Skin of body (tissue), 2 donors: ENCODE data around the gene ARHGEF11. TPM values are rescaled to one million over a fixed set of nuclear protein-coding genes. Genes with fewer than 3 reads are reported as not detected.

Experiments used
- DNase-seq: peaks from one replicate; lab custom pipeline; 2025; lab: John Stamatoyannopoulos, UW
- total RNA-seq: library from RNA; depleted of rRNA; stranded (reverse); fragments of >200 nt; gene quantifications from one replicate; pipeline ENCODE4 v1.2.3, GENCODE V29; 2014

ARHGEF11 gene
- total RNA-seq, 1 donor from 2014 or later, result 26.6 TPM

- no peak for DNase-seq
Observed at GRCh38 chr1:157001304-157001703, 44.2 kb downstream of the ARHGEF11 start.

DNA sequence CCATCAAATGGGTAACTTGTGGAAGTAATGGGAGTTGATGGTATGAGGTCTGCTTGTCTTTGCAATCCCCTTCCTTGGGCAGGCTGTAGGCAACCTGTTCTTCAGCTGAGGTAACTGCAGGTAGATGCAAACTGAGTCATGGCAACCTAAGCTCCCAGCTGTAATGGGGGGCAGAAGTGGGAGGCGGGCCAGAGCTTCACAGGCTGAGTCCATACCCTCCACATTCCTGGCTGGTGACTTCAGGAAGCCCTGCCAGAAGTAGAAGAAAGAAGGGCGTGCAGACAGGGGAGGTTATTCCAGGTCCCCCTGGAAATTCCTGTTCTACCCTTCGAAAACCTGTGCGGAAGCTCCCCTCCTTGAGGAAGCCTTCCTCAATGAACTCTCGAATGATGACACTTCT, 44.9 kb downstream of the ARHGEF11 start:
- no peak for DNase-seq

DNA sequence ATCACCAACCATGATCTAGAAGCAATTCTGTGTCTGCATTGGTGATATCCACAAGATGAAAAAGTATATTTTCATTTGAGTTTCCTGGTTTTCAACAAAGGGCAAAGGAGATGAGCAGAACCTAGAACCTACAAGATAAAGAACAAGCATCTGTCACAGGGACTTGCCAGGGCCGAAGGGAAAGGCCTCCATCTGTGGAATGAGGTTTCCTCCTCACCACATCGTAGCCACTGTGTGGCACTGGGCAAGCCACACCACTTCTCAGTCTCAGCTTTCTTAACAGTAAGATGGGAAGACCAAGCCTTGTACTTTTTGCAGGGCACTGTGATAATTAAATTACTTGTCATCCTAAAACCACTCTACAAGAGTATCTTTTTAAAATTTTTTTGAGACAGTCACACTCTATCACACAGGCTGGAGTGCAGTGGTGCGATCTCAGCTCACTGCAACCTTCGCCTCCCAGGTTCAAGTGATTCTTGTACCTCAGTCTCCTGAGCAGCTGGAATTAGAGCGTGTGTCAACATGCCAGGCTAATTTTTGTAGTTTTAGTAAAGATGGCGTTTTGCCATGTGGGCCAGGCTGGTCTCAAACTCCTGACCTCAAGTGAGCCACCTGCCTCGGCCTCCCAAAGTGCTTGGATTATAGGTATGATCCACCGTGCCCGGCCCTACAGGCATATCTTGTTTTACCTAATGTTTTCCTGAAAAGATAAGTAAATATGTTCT, 45.8 kb downstream of the ARHGEF11 start:
- DNase-seq, result no peak

GRCh38 chr1:156998840-156999500, 46.6 kb downstream of the ARHGEF11 start:
- no peak for DNase-seq

GRCh38 chr1:156998301-156998700, 47.2 kb downstream of the ARHGEF11 start:
- DNase-seq, result no peak

- no peak for DNase-seq
Observed at GRCh38 chr1:156995412-156995811, 50.1 kb downstream of the ARHGEF11 start.

DNA sequence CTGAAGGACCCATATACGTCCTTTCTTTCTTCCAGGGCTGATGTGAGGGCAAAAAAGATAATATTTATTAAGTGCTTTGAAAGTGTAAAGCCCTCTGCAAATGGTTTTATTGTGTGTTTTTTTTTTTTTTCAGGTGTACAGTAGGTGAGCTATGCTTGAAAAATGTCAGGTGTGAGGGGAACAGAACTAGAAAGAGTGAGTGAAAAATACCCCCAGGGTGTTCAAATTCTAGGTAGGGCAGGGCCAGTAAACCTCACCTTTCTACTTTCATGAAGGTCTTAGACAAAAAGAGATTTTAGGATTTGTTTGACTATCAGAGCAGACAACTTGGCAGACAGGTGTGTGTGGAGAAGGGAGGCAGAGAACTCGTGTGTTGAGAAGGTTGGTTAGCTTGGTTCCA, 51.3 kb downstream of the ARHGEF11 start:
- DNase-seq, result no peak

DNA sequence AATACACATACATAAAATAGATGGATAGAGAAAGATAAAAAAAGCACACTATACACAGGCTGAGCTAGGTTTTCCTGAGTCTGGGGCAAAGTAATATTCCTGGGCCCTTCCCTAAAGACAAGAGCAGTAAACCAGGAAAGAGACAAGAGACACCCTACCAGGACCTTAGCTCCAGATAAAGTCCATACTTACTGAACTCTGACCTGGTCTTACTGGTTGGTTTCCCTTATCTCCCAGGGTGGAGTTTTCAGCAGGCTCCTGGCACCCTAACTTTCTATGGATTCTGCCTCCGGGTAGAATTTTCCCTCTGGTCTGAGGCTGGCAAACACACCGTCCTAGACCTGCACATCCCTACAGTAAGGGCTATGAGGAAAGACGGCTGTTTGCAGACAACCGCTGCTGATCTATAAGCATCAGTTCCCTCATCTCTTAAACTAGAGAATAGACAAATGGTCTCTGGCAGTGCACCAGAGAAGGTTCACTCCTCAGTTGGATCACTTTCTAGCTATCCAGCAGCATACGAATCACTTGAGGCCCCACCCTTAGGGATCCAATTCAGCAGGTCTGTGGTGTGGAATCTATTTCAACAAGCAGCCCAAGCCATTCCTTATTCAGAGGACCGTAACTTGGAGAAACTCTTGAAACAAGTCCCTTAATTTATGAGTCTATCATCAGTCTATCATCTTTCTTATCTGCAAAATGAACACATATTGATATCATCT, 52.0 kb downstream of the ARHGEF11 start:
- DNase-seq, result no peak

GRCh38 chr1:156992215-156992614, 53.3 kb downstream of the ARHGEF11 start:
- no peak for DNase-seq

DNA sequence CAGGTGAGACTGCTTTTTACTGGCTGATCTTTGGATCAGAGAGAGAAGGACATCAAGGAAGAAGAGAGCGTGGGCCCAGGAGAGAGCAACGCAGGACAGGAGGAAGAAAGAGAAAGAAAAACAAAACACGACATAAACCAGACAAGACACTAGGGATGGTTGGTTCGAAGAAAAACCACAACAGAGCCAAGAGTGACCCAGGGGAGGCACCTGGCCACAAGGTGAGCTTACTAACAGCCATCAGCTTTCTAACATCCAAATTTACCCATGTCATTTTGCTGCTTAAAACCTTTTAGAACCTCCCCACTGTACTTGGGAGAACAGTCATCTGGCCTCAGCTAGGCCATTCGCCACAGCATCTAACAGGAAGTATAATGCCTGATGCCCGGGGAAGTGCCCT, 57.8 kb downstream of the ARHGEF11 start:
- no peak for DNase-seq

DNA sequence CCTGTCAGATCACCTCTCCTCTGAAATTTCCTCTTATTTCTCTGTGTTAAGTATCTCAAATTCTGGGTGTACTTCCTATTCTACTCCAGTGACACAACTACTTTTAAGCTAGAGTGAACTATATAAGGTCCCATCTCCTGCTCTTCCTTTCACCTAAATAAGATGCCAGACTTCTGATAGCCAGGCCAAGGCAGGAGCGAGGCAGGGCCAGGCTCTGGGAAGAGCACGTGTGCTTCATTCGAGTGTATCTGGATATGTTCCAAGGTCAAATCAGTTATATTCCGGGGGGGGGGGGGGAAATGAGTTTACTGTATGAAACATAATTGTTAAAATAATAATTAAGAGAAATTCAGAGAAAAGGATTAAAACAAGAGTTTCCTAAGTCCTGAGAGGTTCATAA, 65.0 kb downstream of the ARHGEF11 start:
- no peak for DNase-seq

DNA sequence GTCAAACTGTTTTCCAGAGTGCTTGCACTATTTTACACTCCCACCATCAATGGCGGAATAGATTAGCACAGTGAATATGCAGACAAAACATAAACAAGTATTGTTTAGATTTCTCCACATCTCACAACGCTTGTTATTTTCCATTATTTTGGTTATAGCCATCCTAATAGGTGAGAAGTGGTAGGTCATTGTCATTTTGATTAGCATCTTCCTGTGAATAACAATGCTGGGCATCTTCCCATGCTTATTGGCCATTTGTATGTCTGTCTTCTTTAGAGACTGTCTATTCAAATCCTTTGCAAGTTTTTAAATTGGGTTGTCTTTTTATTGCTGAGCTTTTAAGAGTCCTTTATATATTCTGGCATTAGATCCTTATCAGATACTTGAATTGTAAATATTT, 70.5 kb downstream of the ARHGEF11 start:
- DNase-seq, result no peak

- DNase-seq, result no peak
Observed at GRCh38 chr1:156973417-156973816, 72.1 kb downstream of the ARHGEF11 start.

- DNase-seq, result no peak
Observed at GRCh38 chr1:156970017-156970416, 75.5 kb downstream of the ARHGEF11 start.

GRCh38 chr1:156969496-156969895, 76.0 kb downstream of the ARHGEF11 start:
- DNase-seq, result no peak

DNA sequence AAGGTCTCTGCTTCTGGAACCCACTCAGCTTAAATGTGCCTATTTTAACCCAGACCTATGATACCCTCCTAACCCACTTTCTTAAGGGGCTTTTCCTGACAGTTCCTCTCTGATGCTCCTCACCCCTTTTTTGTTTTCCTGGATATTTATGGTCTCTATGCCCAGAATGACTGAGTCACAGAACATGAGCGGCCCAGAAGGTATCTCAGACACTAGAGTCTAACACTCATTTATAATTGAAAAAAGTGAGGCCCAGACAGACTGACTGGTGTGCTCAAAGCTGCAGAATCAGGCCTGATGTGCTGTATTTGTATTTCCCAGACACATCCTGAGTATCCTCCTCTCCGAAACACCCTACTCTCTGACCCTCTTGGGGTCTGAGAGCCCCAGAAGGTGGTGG, 81.1 kb downstream of the ARHGEF11 start:
- no peak for DNase-seq

GRCh38 chr1:156963621-156964020, 81.9 kb downstream of the ARHGEF11 start:
- DNase-seq, result no peak

- DNase-seq, result no peak
Observed at GRCh38 chr1:156961709-156962108, 83.8 kb downstream of the ARHGEF11 start.

DNA sequence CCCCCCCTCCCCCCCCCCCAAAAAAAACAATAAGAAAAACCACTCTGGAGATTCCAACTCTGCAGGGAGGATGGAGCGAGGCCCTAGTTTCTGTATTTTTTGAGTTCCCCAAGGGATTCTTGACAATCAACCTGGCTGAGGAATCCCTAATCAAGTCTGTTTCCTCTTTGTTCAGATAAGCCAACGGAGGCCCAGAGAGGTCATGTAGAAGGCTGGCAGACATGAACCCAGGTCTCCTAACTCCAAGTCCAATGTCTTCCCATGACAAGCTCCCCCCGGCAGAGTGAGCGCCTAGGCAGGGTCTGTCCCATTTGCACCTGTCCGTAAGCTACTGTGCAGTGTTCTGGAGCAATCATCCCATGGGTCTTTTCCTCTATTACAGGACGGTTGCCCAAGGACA, 85.6 kb downstream of the ARHGEF11 start:
- DNase-seq, result no peak

GRCh38 chr1:156959414-156959813, 86.1 kb downstream of the ARHGEF11 start:
- no peak for DNase-seq

- no peak for DNase-seq
Observed at GRCh38 chr1:156958247-156958714, 87.3 kb downstream of the ARHGEF11 start.

- DNase-seq, result no peak
Observed at GRCh38 chr1:156957634-156958033, 87.9 kb downstream of the ARHGEF11 start.
